ENCODE results near the gene GPSM1. TPM values are rescaled to one million over a fixed set of nuclear protein-coding genes. Genes with fewer than 3 reads are reported as not detected.

The GPSM1 gene
- total and polyA plus RNA-seq, 2 donors (not counting 1 experiment from before 2014, with no cell fraction given), result 2.4 to 6.3 TPM

DNA sequence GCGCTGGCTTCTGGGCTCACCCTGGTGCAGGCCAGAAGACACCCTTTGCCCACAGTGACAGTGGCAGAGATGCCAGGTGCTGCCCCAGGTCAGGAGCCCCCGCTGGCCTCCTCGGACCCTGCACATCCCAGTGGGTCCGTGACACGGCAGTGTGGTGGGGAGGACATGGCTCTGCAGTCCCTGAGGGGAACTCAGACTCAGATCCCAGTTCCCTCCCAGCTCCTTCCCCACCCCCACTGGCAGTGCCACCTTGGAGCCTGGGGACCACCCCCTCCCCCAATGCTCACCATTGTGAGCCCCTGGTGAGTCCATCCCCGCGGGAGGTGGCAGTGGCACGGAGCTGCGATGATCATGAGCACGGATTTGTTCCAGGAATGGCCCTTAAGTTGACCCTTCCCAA, 22.9 kb upstream of the GPSM1 start:
- intact Hi-C loops (cut with micrococcal nuclease), result no loop called here
- Histone ChIP-seq H3K9me3 (ENCODE audit: control extremely low read depth in 1 of 3, control insufficient read depth in 2 of 3, insufficient read depth in 1 of 3, low read length in 2 of 3) (no peaks in the 10 kb centered on the region), H2AFZ (ENCODE audit: insufficient read depth, low read depth, low read length, poor library complexity, severe bottlenecking) (no peak overlapping the region), H3K4me1 (ENCODE audit: control insufficient read depth in 2 of 2, insufficient read depth in 2 of 2, low read length in 2 of 2) (peaks cover 35 to 38% of the 10 kb centered on the region in 2 donors), H3K79me2 (ENCODE audit: control insufficient read depth, insufficient read depth, low read length) (no peaks in the 10 kb centered on the region), H3K4me2 (replicated peaks; ENCODE audit: low read depth, low read length, poor library complexity, severe bottlenecking) (no peak overlapping the region), H3K36me3 (replicated peaks in 1 of 2; ENCODE audit: control extremely low read depth in 1 of 2, control insufficient read depth in 1 of 2, extremely low read depth in 1 of 2, insufficient read depth in 2 of 2, low read length in 1 of 2) (no peaks in the 10 kb centered on the region), H4K20me1 (ENCODE audit: control insufficient read depth, insufficient read depth, low read length, poor library complexity, severe bottlenecking) (no peaks in the 10 kb centered on the region), H3K27me3 (replicated peaks in 1 of 4; ENCODE audit: control extremely low read depth in 1 of 4, control insufficient read depth in 3 of 4, insufficient read depth in 4 of 4, low read length in 3 of 4) (peaks cover 0 to 8% (median 0%) of the 10 kb centered on the region in 4 experiments), H3K4me3 (ENCODE audit: control extremely low read depth in 1 of 5, extremely low read depth in 1 of 5, insufficient read depth in 1 of 5, low read depth in 2 of 5, low read length in 4 of 5) (no peak overlapping the region), H3K9ac (ENCODE audit: low read length) (no peak overlapping the region), H3K27ac (ENCODE audit: low read length in 2 of 2) (no peak overlapping the region)
- no peak for ATAC-seq (ENCODE audit: low read depth)
- DNase-seq, result no peak
- POLR2A ChIA-PET, result no interaction called here
- peaks cover 3% of the 10 kb centered on the region for H3K4me1 Mint-ChIP-seq
- 99% methylated on average over 9 of the region's 10 CpGs for WGBS (ENCODE audit: insufficient coverage)
- no peaks in the 10 kb centered on the region for H3K27me3 Mint-ChIP-seq
- no peak overlapping the region for H3K4me3 Mint-ChIP-seq
- CTCF ChIA-PET, result no interaction called here
- no peaks in the 10 kb centered on the region for H3K9me3 Mint-ChIP-seq (ENCODE audit: insufficient read depth)
- no peak overlapping the region for H3K27ac Mint-ChIP-seq
- TF ChIP-seq, protein P1, sequence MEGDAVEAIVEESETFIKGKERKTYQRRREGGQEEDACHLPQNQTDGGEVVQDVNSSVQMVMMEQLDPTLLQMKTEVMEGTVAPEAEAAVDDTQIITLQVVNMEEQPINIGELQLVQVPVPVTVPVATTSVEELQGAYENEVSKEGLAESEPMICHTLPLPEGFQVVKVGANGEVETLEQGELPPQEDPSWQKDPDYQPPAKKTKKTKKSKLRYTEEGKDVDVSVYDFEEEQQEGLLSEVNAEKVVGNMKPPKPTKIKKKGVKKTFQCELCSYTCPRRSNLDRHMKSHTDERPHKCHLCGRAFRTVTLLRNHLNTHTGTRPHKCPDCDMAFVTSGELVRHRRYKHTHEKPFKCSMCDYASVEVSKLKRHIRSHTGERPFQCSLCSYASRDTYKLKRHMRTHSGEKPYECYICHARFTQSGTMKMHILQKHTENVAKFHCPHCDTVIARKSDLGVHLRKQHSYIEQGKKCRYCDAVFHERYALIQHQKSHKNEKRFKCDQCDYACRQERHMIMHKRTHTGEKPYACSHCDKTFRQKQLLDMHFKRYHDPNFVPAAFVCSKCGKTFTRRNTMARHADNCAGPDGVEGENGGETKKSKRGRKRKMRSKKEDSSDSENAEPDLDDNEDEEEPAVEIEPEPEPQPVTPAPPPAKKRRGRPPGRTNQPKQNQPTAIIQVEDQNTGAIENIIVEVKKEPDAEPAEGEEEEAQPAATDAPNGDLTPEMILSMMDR (IDR thresholded peaks at IDR 0.05), result no peak
- TF ChIP-seq EZH2 (IDR thresholded peaks at IDR 0.05; ENCODE audit: borderline replicate concordance, insufficient read depth, low read depth, low read length, poor library complexity, severe bottlenecking), result no peak

DNA sequence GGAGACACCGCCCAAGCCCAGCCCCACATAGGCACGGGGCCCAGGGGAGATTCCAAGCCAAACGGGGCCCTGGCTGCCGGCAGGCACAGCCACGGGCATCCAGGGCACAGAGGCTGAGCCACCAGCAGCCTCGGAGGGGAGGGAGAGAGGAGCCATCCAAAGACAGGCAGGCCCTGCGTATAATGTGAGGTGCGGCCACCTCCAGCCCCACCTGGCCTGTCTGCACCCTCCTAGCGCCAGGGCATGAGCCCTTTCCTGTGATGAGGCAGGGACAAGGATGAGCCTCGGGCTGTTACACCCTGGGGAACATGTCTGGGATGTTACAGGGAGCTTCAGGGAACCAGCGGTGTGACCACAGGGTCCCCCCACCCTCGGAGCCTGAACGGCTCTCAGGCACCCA, 22.4 kb upstream of the GPSM1 start:
- intact Hi-C loops (cut with micrococcal nuclease), result no loop called here
- no peak overlapping the region for H3K4me2 ChIP-seq (replicated peaks; ENCODE audit: low read depth, low read length, poor library complexity, severe bottlenecking)
- Mint-ChIP-seq H3K9me3 (ENCODE audit: insufficient read depth) (no peaks in the 10 kb centered on the region), H3K4me3 (no peak overlapping the region), H3K27ac (no peak overlapping the region), H3K27me3 (no peaks in the 10 kb centered on the region), H3K4me1 (peaks cover 3% of the 10 kb centered on the region)
- peaks cover 4% of the 10 kb centered on the region for H3K79me2 ChIP-seq (ENCODE audit: control insufficient read depth, insufficient read depth, low read length)
- peaks cover 0 to 13% (median 0%) of the 10 kb centered on the region in 4 experiments for H3K27me3 ChIP-seq (replicated peaks in 1 of 4; ENCODE audit: control extremely low read depth in 1 of 4, control insufficient read depth in 3 of 4, insufficient read depth in 4 of 4, low read length in 3 of 4)
- H3K4me3 ChIP-seq (ENCODE audit: control extremely low read depth in 1 of 5, extremely low read depth in 1 of 5, insufficient read depth in 1 of 5, low read depth in 2 of 5, low read length in 4 of 5), result no peak overlapping the region
- no peak overlapping the region for H2AFZ ChIP-seq (ENCODE audit: insufficient read depth, low read depth, low read length, poor library complexity, severe bottlenecking)
- WGBS (ENCODE audit: insufficient coverage), result 88% methylated on average over 13 of the region's 13 CpGs
- no peak for DNase-seq
- H4K20me1 ChIP-seq (ENCODE audit: control insufficient read depth, insufficient read depth, low read length, poor library complexity, severe bottlenecking), result no peaks in the 10 kb centered on the region
- no peak for TF ChIP-seq EZH2 (IDR thresholded peaks at IDR 0.05; ENCODE audit: borderline replicate concordance, insufficient read depth, low read depth, low read length, poor library complexity, severe bottlenecking)
- TF ChIP-seq, protein P1 (IDR thresholded peaks at IDR 0.05), result no peak
- ATAC-seq (ENCODE audit: low read depth), result no peak
- no peaks in the 10 kb centered on the region for H3K36me3 ChIP-seq (replicated peaks in 1 of 2; ENCODE audit: control extremely low read depth in 1 of 2, control insufficient read depth in 1 of 2, extremely low read depth in 1 of 2, insufficient read depth in 2 of 2, low read length in 1 of 2)
- peaks cover 41 to 43% of the 10 kb centered on the region in 2 donors for H3K4me1 ChIP-seq (ENCODE audit: control insufficient read depth in 2 of 2, insufficient read depth in 2 of 2, low read length in 2 of 2)
- no peak overlapping the region for H3K9ac ChIP-seq (ENCODE audit: low read length)
- H3K9me3 ChIP-seq (ENCODE audit: control extremely low read depth in 1 of 3, control insufficient read depth in 2 of 3, insufficient read depth in 1 of 3, low read length in 2 of 3), result no peaks in the 10 kb centered on the region
- CTCF ChIA-PET, result interaction anchor here (1.6 kb wide), 1 partner anchor 134 kb away, joined by 4 read pairs; no protein-coding TSS in a partner anchor
- H3K27ac ChIP-seq (ENCODE audit: low read length in 2 of 2), result no peak overlapping the region
- POLR2A ChIA-PET, result no interaction called here

Data from B cell (primary cell).